ENCODE measurements around the gene TIMP2.

DNA sequence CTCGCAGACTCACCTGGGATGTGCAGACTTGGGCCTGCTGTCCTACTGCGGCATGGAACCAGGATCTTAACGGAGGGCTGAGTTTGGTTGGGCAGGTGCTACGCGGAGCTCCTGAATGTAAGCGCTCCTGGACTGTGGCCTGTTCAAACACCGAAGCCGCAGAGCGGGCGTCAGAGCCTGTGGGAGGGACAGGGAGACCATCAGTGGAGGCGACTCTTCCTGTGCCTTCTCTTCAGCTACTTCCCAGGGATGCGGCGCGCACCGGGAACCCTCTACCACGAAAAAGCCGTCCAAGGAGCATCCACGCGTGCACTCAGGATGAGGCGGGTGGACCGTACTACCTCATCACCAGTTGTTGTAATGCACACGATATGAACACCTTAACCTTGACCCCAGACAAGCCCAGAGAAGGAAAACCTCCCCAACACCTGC lies 86.6 kb downstream of the TIMP2 start:
- TF ChIP-seq, protein P1, sequence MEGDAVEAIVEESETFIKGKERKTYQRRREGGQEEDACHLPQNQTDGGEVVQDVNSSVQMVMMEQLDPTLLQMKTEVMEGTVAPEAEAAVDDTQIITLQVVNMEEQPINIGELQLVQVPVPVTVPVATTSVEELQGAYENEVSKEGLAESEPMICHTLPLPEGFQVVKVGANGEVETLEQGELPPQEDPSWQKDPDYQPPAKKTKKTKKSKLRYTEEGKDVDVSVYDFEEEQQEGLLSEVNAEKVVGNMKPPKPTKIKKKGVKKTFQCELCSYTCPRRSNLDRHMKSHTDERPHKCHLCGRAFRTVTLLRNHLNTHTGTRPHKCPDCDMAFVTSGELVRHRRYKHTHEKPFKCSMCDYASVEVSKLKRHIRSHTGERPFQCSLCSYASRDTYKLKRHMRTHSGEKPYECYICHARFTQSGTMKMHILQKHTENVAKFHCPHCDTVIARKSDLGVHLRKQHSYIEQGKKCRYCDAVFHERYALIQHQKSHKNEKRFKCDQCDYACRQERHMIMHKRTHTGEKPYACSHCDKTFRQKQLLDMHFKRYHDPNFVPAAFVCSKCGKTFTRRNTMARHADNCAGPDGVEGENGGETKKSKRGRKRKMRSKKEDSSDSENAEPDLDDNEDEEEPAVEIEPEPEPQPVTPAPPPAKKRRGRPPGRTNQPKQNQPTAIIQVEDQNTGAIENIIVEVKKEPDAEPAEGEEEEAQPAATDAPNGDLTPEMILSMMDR (IDR thresholded peaks at IDR 0.05; ENCODE audit: borderline replicate concordance, extremely low read depth, low read length, poor library complexity, severe bottlenecking): no peak
- no peak for TF ChIP-seq EZH2 (IDR thresholded peaks at IDR 0.05; ENCODE audit: borderline replicate concordance, low read depth, low read length, severe bottlenecking)

Measured in DND-41 (cell line).